CD4-positive, CD25-positive, alpha-beta regulatory T cell (primary cell): Measurements from ENCODE around the gene ICE1. TPM values are rescaled to one million over a fixed set of nuclear protein-coding genes. Genes with fewer than 3 reads are reported as not detected.
A peak's percentile ranks its signal among the peaks of the same experiment; 100 is the strongest.

ENCODE experiments used
- ATAC-seq, 2 donors: fragments of 150-1000 bp; cut with Tn5 transposase; one replicate each; pipeline ENCODE4 v1.10.0; 2021; ENCODE audit warnings: low read depth in 2 of 2, moderate number of reproducible peaks in 2 of 2, moderate library complexity in 1 of 2
- DNase-seq, 3 donors: peaks; one replicate each; pipeline versions ENCODE4 v3.0.0 to v3.0.0-alpha.2; 2012 to 2022; ENCODE audit warnings: mixed read lengths in 1 of 3
- H3K27ac ChIP-seq: one replicate; pipeline ENCODE4 v1.7.0; 2013; ENCODE audit warnings: mild to moderate bottlenecking, low read length; ENCODE audit not compliant: insufficient read depth, poor library complexity, severe bottlenecking
- H3K27me3 ChIP-seq: one replicate; pipeline ENCODE4 v1.7.0; 2013; ENCODE audit warnings: low read length; ENCODE audit not compliant: control insufficient read depth, insufficient read depth
- H3K36me3 ChIP-seq: one replicate; pipeline ENCODE4 v1.7.0; 2013; ENCODE audit warnings: mild to moderate bottlenecking, low read length, moderate library complexity; ENCODE audit not compliant: control insufficient read depth, insufficient read depth
- H3K4me1 ChIP-seq: 2 replicates; pipeline ENCODE4 v1.7.0; 2013; ENCODE audit warnings: mild to moderate bottlenecking, low read length; ENCODE audit not compliant: insufficient read depth, control insufficient read depth, poor library complexity, severe bottlenecking
- H3K4me3 ChIP-seq: one replicate; pipeline ENCODE4 v1.7.0; 2013; ENCODE audit warnings: low read depth, mild to moderate bottlenecking, low read length, moderate library complexity
- H3K9me3 ChIP-seq, 2 experiments: 1 replicate in 1 of 2; 2 replicates in 1 of 2; pipeline ENCODE4 v1.7.0; 2013; ENCODE audit warnings: low read length in 2 of 2, mild to moderate bottlenecking in 1 of 2, moderate library complexity in 1 of 2; ENCODE audit not compliant: control insufficient read depth in 2 of 2
- H3K27ac Mint-ChIP-seq, 3 donors: one replicate each; pipeline ENCODE4 v1.8.0; 2020 to 2022; ENCODE audit warnings: mild to moderate bottlenecking in 3 of 3, mixed read lengths in 3 of 3, moderate library complexity in 2 of 3
- H3K27me3 Mint-ChIP-seq: one replicate; pipeline ENCODE4 v1.8.0; 2022; ENCODE audit warnings: mild to moderate bottlenecking, mixed read lengths
- H3K36me3 Mint-ChIP-seq: one replicate; pipeline ENCODE4 v1.8.0; 2020; ENCODE audit warnings: mixed read lengths
- H3K4me1 Mint-ChIP-seq, 4 donors: one replicate each; pipeline ENCODE4 v1.8.0; 2020 to 2022; ENCODE audit warnings: mixed read lengths in 4 of 4, mild to moderate bottlenecking in 1 of 4
- H3K4me3 Mint-ChIP-seq, 4 donors: one replicate each; pipeline ENCODE4 v1.8.0; 2020 to 2022; ENCODE audit warnings: mild to moderate bottlenecking in 4 of 4, mixed read lengths in 4 of 4, moderate library complexity in 3 of 4
- H3K9me3 Mint-ChIP-seq, 7 donors: one replicate each; pipeline ENCODE4 v1.8.0; 2020 to 2022; ENCODE audit warnings: mixed read lengths in 7 of 7, mild to moderate bottlenecking in 3 of 7, moderate library complexity in 2 of 7
- polyA plus RNA-seq, 4 donors: library from polyadenylated mRNA; unstranded; fragments of 300-500 nt; fragmentation: Illumina TruSeq; gene quantifications; one replicate each; pipeline ENCODE4 v1.2.3, GENCODE V29; 2021
- total RNA-seq: library from RNA; stranded (reverse); gene quantifications from one replicate; pipeline ENCODE4 v1.2.3, GENCODE V29; 2022

Gene ICE1
- 43.2 TPM for total RNA-seq
- 10 to 100 TPM in 3 of 4 donors, 1 to 10 TPM in 1; 9.9 to 18.5 (median 13.9) TPM for polyA plus RNA-seq

- Mint-ChIP-seq H3K9me3 (no peaks in the 10 kb centered on the region), H3K4me1 (peaks cover 14 to 24% (median 19%) of the 10 kb centered on the region in 4 donors), H3K4me3 (peak within 1 kb of the TSS in 3 of 4 donors; percentile 94 to 96 (median 95)), H3K27ac (peak within 1 kb of the TSS; percentile 97 to 99 (median 97)), H3K36me3 (peaks cover 3% of the 10 kb centered on the region), H3K27me3 (no peaks in the 10 kb centered on the region)
- Histone ChIP-seq H3K4me1 (peaks cover 43% of the 10 kb centered on the region), H3K9me3 (no peaks in the 10 kb centered on the region), H3K4me3 (peak within 1 kb of the TSS; percentile 96), H3K27me3 (no peaks in the 10 kb centered on the region), H3K27ac (peak within 1 kb of the TSS; percentile 98), H3K36me3 (peaks cover 4% of the 10 kb centered on the region)
- DNase-seq (peak; percentile 94 to 97 (median 97)), ATAC-seq (peak; percentile 85 to 86)
Measured at GRCh38 chr5:5421961-5422818, at the start of gene ICE1. Gene ICE1 (plus strand): TSS chr5:5422677. CDS start chr5:5422916, 239 bp downstream.

GRCh38 chr5:5372930-5373329 lies 49.5 kb upstream of the ICE1 start:
- Mint-ChIP-seq H3K36me3 (peaks cover 4% of the 10 kb centered on the region), H3K27ac (no peak overlapping the region), H3K9me3 (no peaks in the 10 kb centered on the region), H3K27me3 (no peaks in the 10 kb centered on the region), H3K4me3 (no peak overlapping the region), H3K4me1 (peaks cover 0 to 2% (median 0%) of the 10 kb centered on the region in 4 donors)
- no peaks in the 10 kb centered on the region for H3K36me3 ChIP-seq
- no peak overlapping the region for H3K27ac ChIP-seq
- no peaks in the 10 kb centered on the region for H3K27me3 ChIP-seq
- H3K9me3 ChIP-seq = no peaks in the 10 kb centered on the region
- no peak for DNase-seq
- no peaks in the 10 kb centered on the region for H3K4me1 ChIP-seq
- no peak for ATAC-seq
- no peak overlapping the region for H3K4me3 ChIP-seq

GRCh38 chr5:5373351-5373989 lies 49.0 kb upstream of the ICE1 start:
- H3K27ac ChIP-seq = no peak overlapping the region
- Mint-ChIP-seq H3K27ac (no peak overlapping the region), H3K4me3 (no peak overlapping the region), H3K9me3 (no peaks in the 10 kb centered on the region), H3K36me3 (peaks cover 4% of the 10 kb centered on the region), H3K27me3 (no peaks in the 10 kb centered on the region), H3K4me1 (peaks cover 0 to 2% (median 0%) of the 10 kb centered on the region in 4 donors)
- H3K36me3 ChIP-seq = no peaks in the 10 kb centered on the region
- DNase-seq (no peak), ATAC-seq (no peak)
- no peak overlapping the region for H3K4me3 ChIP-seq
- H3K9me3 ChIP-seq = no peaks in the 10 kb centered on the region
- no peaks in the 10 kb centered on the region for H3K27me3 ChIP-seq
- no peaks in the 10 kb centered on the region for H3K4me1 ChIP-seq

- ATAC-seq = no peak
- no peak overlapping the region for H3K4me3 Mint-ChIP-seq
- no peak overlapping the region for H3K4me3 ChIP-seq
- DNase-seq = no peak
- no peaks in the 10 kb centered on the region for H3K4me1 ChIP-seq
- no peaks in the 10 kb centered on the region for H3K9me3 Mint-ChIP-seq
- H3K4me1 Mint-ChIP-seq = peaks cover 0 to 2% (median 0%) of the 10 kb centered on the region in 4 donors
- no peaks in the 10 kb centered on the region for H3K36me3 ChIP-seq
- no peaks in the 10 kb centered on the region for H3K27me3 ChIP-seq
- H3K27ac Mint-ChIP-seq = no peak overlapping the region
- H3K36me3 Mint-ChIP-seq = peaks cover 4% of the 10 kb centered on the region
- H3K9me3 ChIP-seq = no peaks in the 10 kb centered on the region
- H3K27me3 Mint-ChIP-seq = no peaks in the 10 kb centered on the region
- no peak overlapping the region for H3K27ac ChIP-seq
Measured at GRCh38 chr5:5374009-5374715, 48.3 kb upstream of the ICE1 start.

- ATAC-seq = no peak
- no peak overlapping the region for H3K27ac Mint-ChIP-seq
- Histone ChIP-seq H3K27ac (no peak overlapping the region), H3K9me3 (no peaks in the 10 kb centered on the region), H3K4me3 (no peak overlapping the region), H3K36me3 (no peaks in the 10 kb centered on the region), H3K4me1 (no peaks in the 10 kb centered on the region), H3K27me3 (no peaks in the 10 kb centered on the region)
- peaks cover 0 to 2% (median 0%) of the 10 kb centered on the region in 4 donors for H3K4me1 Mint-ChIP-seq
- H3K9me3 Mint-ChIP-seq = no peaks in the 10 kb centered on the region
- DNase-seq = no peak
- no peak overlapping the region for H3K4me3 Mint-ChIP-seq
- no peaks in the 10 kb centered on the region for H3K27me3 Mint-ChIP-seq
- H3K36me3 Mint-ChIP-seq = peaks cover 4% of the 10 kb centered on the region
Measured at GRCh38 chr5:5377780-5378179, 44.7 kb upstream of the ICE1 start.

- peaks cover 4% of the 10 kb centered on the region for H3K36me3 Mint-ChIP-seq
- Histone ChIP-seq H3K27me3 (no peaks in the 10 kb centered on the region), H3K4me1 (no peaks in the 10 kb centered on the region), H3K27ac (no peak overlapping the region), H3K4me3 (no peak overlapping the region), H3K36me3 (no peaks in the 10 kb centered on the region), H3K9me3 (no peaks in the 10 kb centered on the region)
- H3K4me1 Mint-ChIP-seq = peaks cover 0 to 2% (median 0%) of the 10 kb centered on the region in 4 donors
- no peak overlapping the region for H3K4me3 Mint-ChIP-seq
- DNase-seq (no peak), ATAC-seq (no peak)
- H3K27ac Mint-ChIP-seq = no peak overlapping the region
- H3K27me3 Mint-ChIP-seq = no peaks in the 10 kb centered on the region
- H3K9me3 Mint-ChIP-seq = no peaks in the 10 kb centered on the region
Measured at GRCh38 chr5:5378531-5378930, 43.9 kb upstream of the ICE1 start.

- no peak for DNase-seq
- no peaks in the 10 kb centered on the region for H3K27me3 Mint-ChIP-seq
Measured at GRCh38 chr5:5380298-5380697, 42.2 kb upstream of the ICE1 start.

More at GRCh38 chr5:5380298-5380697, 42.2 kb upstream of the ICE1 start:
- Mint-ChIP-seq H3K27ac (no peak overlapping the region), H3K4me1 (no peaks in the 10 kb centered on the region), H3K36me3 (peaks cover 3% of the 10 kb centered on the region), H3K4me3 (no peak overlapping the region), H3K9me3 (peaks cover 0 to 3% (median 0%) of the 10 kb centered on the region in 7 donors)
- Histone ChIP-seq H3K27ac (no peak overlapping the region), H3K4me1 (no peaks in the 10 kb centered on the region), H3K9me3 (no peaks in the 10 kb centered on the region), H3K4me3 (no peak overlapping the region), H3K27me3 (no peaks in the 10 kb centered on the region), H3K36me3 (no peaks in the 10 kb centered on the region)
- ATAC-seq = no peak
